ENCODE measurements around the gene ZBTB43.

DNA sequence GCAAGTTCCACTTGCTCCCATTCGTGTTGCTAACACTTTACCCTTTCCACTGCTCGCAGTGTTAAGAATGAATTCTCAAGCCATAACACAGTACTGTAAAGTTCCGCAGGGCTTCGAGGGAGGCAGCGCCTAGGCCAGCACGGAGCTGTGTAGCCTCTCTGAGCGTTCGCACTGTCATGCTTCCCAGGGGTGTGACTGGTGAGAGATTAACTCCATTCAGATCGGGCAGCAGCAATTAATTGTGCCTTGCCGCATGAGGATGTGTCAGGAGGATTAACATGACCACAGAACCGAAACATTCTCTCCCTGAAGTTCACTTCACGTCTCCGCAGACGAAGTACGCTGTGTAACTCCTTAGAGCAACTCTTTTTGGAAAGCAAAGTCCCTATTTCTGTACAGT lies 78.8 kb downstream of the ZBTB43 start:
- no peak for TF ChIP-seq REST (IDR thresholded peaks at IDR 0.05)
- no peak for TF ChIP-seq CTCF (IDR thresholded peaks at IDR 0.05; ENCODE audit: low read depth, low read length, missing input control)
- TF ChIP-seq SP1 (IDR thresholded peaks at IDR 0.05) = no peak
- TF ChIP-seq YY1 (IDR thresholded peaks at IDR 0.05) = no peak
